CD14-positive monocyte (primary cell): ENCODE results near the gene ZXDC. TPM values are rescaled to one million over a fixed set of nuclear protein-coding genes. Genes with fewer than 3 reads are reported as not detected.
A peak's percentile ranks its signal among the peaks of the same experiment; 100 is the strongest.

Experiments
- DNase-seq, 3 donors: peaks; one replicate each; pipeline ENCODE4 v3.0.0-alpha.2; 2011 to 2022
- H2AFZ ChIP-seq: 2 replicates; pipeline ENCODE4 v1.6.0; 2012; ENCODE audit warnings: mild to moderate bottlenecking, low read depth, low read length, inconsistent platforms; ENCODE audit not compliant: insufficient read depth, poor library complexity, severe bottlenecking
- H3K27ac ChIP-seq, 2 donors: 1 replicate in 1 of 2; 2 replicates in 1 of 2; pipeline ENCODE4 v1.5.1; 2012 to 2013; ENCODE audit warnings: low read length in 2 of 2, control low read depth in 1 of 2, inconsistent platforms in 1 of 2, low read depth in 1 of 2, mild to moderate bottlenecking in 1 of 2
- H3K27me3 ChIP-seq, 2 donors: one replicate each; pipeline versions ENCODE4 v1.6.0 to v1.6.1; 2011 to 2013; ENCODE audit warnings: low read length in 2 of 2; ENCODE audit not compliant: control insufficient read depth in 2 of 2, insufficient read depth in 2 of 2
- H3K36me3 ChIP-seq, 2 donors: replicated peaks in 1 of 2; 1 replicate in 1 of 2; 2 replicates in 1 of 2; pipeline versions ENCODE4 v1.5.1 to v1.6.1; 2012 to 2013; ENCODE audit warnings: low read length in 2 of 2, control low read depth in 1 of 2, inconsistent platforms in 1 of 2, mild to moderate bottlenecking in 1 of 2; ENCODE audit not compliant: insufficient read depth in 2 of 2, control insufficient read depth in 1 of 2
- H3K4me1 ChIP-seq, 2 donors: 1 replicate in 1 of 2; 2 replicates in 1 of 2; pipeline versions ENCODE4 v1.5.1 to v1.6.1; 2012 to 2013; ENCODE audit warnings: low read length in 2 of 2, control low read depth in 1 of 2, inconsistent platforms in 1 of 2, mild to moderate bottlenecking in 1 of 2, moderate library complexity in 1 of 2; ENCODE audit not compliant: insufficient read depth in 2 of 2, control insufficient read depth in 1 of 2
- H3K4me2 ChIP-seq: replicated peaks from 2 replicates; pipeline ENCODE3; 2012; ENCODE audit warnings: low read length, moderate library complexity, mild to moderate bottlenecking; ENCODE audit not compliant: poor library complexity, severe bottlenecking; ENCODE audit errors: extremely low read depth
- H3K4me3 ChIP-seq, 3 experiments: fragments of 200-600 bp in 1 of 3; sonication (generic) in 1 of 3; replicated peaks in 1 of 3; 1 replicate in 2 of 3; 2 replicates in 1 of 3; pipeline ENCODE4 v1.5.1; 2011 to 2013; ENCODE audit warnings: low read length in 3 of 3, mild to moderate bottlenecking in 3 of 3, control low read depth in 2 of 3, low read depth in 2 of 3, inconsistent platforms in 1 of 3, moderate library complexity in 1 of 3
- H3K79me2 ChIP-seq: 2 replicates; pipeline ENCODE4 v1.6.0; 2012; ENCODE audit warnings: mild to moderate bottlenecking, control low read depth, inconsistent platforms, low read length, moderate library complexity; ENCODE audit not compliant: insufficient read depth
- H3K9ac ChIP-seq: 2 replicates; pipeline ENCODE4 v1.6.0; 2017; ENCODE audit warnings: low read length, mild to moderate bottlenecking; ENCODE audit not compliant: insufficient read depth, poor library complexity, severe bottlenecking
- H3K9me3 ChIP-seq, 2 donors: replicated peaks in 1 of 2; 1 replicate in 1 of 2; 2 replicates in 1 of 2; pipeline versions ENCODE4 v1.5.1 to v1.6.1; 2012 to 2013; ENCODE audit warnings: low read length in 2 of 2, control low read depth in 1 of 2; ENCODE audit not compliant: control insufficient read depth in 1 of 2, insufficient read depth in 1 of 2
- H4K20me1 ChIP-seq: 2 replicates; pipeline ENCODE4 v1.6.0; 2012; ENCODE audit warnings: mild to moderate bottlenecking, low read length, control low read depth, moderate library complexity; ENCODE audit not compliant: insufficient read depth
- H3K27ac Mint-ChIP-seq, 7 donors: one replicate each; pipeline ENCODE4 v1.8.0; 2020; ENCODE audit warnings: mild to moderate bottlenecking in 7 of 7, mixed read lengths in 7 of 7, moderate library complexity in 6 of 7, inconsistent platforms in 2 of 7
- H3K27me3 Mint-ChIP-seq, 3 donors: one replicate each; pipeline ENCODE4 v1.8.0; 2021 to 2022; ENCODE audit warnings: low read depth in 3 of 3, mild to moderate bottlenecking in 3 of 3, mixed read lengths in 3 of 3, moderate library complexity in 3 of 3, inconsistent platforms in 1 of 3
- H3K36me3 Mint-ChIP-seq, 2 donors: one replicate each; pipeline ENCODE4 v1.8.0; 2020; ENCODE audit warnings: mixed read lengths in 2 of 2, inconsistent platforms in 1 of 2, mild to moderate bottlenecking in 1 of 2
- H3K4me1 Mint-ChIP-seq: one replicate; pipeline ENCODE4 v1.8.0; 2020; ENCODE audit warnings: mild to moderate bottlenecking, mixed read lengths
- H3K4me3 Mint-ChIP-seq, 2 donors: one replicate each; pipeline ENCODE4 v1.8.0; 2020; ENCODE audit warnings: mild to moderate bottlenecking in 2 of 2, mixed read lengths in 2 of 2, moderate library complexity in 1 of 2
- H3K9me3 Mint-ChIP-seq, 7 donors: one replicate each; pipeline ENCODE4 v1.8.0; 2020 to 2022; ENCODE audit warnings: mixed read lengths in 7 of 7, mild to moderate bottlenecking in 6 of 7, moderate library complexity in 6 of 7, inconsistent platforms in 2 of 7
- CTCF ChIP-seq: fragments of 200-600 bp; IDR thresholded peaks from one replicate; pipeline ENCODE4 v1.8.0; 2022; ENCODE audit warnings: antibody characterized with exemption, mild to moderate bottlenecking
- WGBS: methylation state at CpG from one replicate; pipeline ENCODE4 v1.1.5; 2013; ENCODE audit warnings: missing lambda C conversion rate; ENCODE audit not compliant: insufficient coverage; 5-methylcytosine and 5-hydroxymethylcytosine counted together
- intact Hi-C, 2 donors: fragments of 100-400 bp; cut with micrococcal nuclease; formaldehyde crosslinking; loops; one replicate each; pipeline versions ENCODE4 v1.15.0 to v1.15.1; 2023
- polyA plus RNA-seq, 3 donors: library from polyadenylated mRNA; depleted of rRNA in 1 of 3; unstranded in 2 of 3; stranded (reverse) in 1 of 3; fragments of 300-500 nt in 2 of 3; fragments of >200 nt in 1 of 3; fragmentation: Illumina TruSeq in 2 of 3; gene quantifications; 1 replicate in 2 of 3; 2 replicates in 1 of 3; pipeline ENCODE4 v1.2.3, GENCODE V29; 2012 to 2021

Gene ZXDC
- polyA plus RNA-seq, 3 donors, result 6.3 to 44.8 (median 9.7) TPM

GRCh38 chr3:126495786-126496185, 20.1 kb upstream of the ZXDC start:
- Mint-ChIP-seq H3K36me3 (no peaks in the 10 kb centered on the region), H3K27ac (no peak overlapping the region), H3K9me3 (no peaks in the 10 kb centered on the region), H3K4me1 (peaks cover 14% of the 10 kb centered on the region), H3K4me3 (no peak overlapping the region), H3K27me3 (peaks cover 0 to 5% (median 4%) of the 10 kb centered on the region in 3 donors)
- no peak for DNase-seq
- Histone ChIP-seq H3K27me3 (no peaks in the 10 kb centered on the region), H2AFZ (no peak overlapping the region), H3K4me2 (no peak overlapping the region), H3K4me1 (peaks cover 7 to 8% of the 10 kb centered on the region in 2 donors), H3K27ac (no peak overlapping the region), H4K20me1 (no peaks in the 10 kb centered on the region), H3K9me3 (no peaks in the 10 kb centered on the region), H3K9ac (no peak overlapping the region), H3K36me3 (no peaks in the 10 kb centered on the region), H3K79me2 (no peaks in the 10 kb centered on the region), H3K4me3 (no peak overlapping the region)
- TF ChIP-seq CTCF, result no peak
- intact Hi-C loops, result no loop called here
- 95% methylated on average over 8 of the region's 8 CpGs for WGBS

- Histone ChIP-seq H3K36me3 (no peaks in the 10 kb centered on the region), H4K20me1 (no peaks in the 10 kb centered on the region), H3K9ac (no peak overlapping the region), H3K4me2 (no peak overlapping the region), H3K9me3 (no peaks in the 10 kb centered on the region), H3K4me1 (peaks cover 7 to 8% of the 10 kb centered on the region in 2 donors), H2AFZ (no peak overlapping the region), H3K79me2 (no peaks in the 10 kb centered on the region), H3K27ac (no peak overlapping the region), H3K27me3 (no peaks in the 10 kb centered on the region), H3K4me3 (no peak overlapping the region)
- WGBS, result no CpG with 5 or more reads among the region's 6 CpGs
- no peak for TF ChIP-seq CTCF
- no peaks in the 10 kb centered on the region for H3K36me3 Mint-ChIP-seq
- H3K4me1 Mint-ChIP-seq, result peaks cover 14% of the 10 kb centered on the region
- no peak overlapping the region for H3K4me3 Mint-ChIP-seq
- intact Hi-C loops, result no loop called here
- H3K27ac Mint-ChIP-seq, result peak overlapping the region in 1 of 7 donors; percentile 36
- no peaks in the 10 kb centered on the region for H3K9me3 Mint-ChIP-seq
- DNase-seq, result no peak
- peaks cover 2 to 6% (median 3%) of the 10 kb centered on the region in 3 donors for H3K27me3 Mint-ChIP-seq
Measured at GRCh38 chr3:126494970-126495230, 19.2 kb upstream of the ZXDC start.
